ENCODE results near the gene SULT1A1. TPM values are rescaled to one million over a fixed set of nuclear protein-coding genes. Genes with fewer than 3 reads are reported as not detected.

The SULT1A1 gene
- total and polyA plus RNA-seq, 2 of the 4 experiments (the other 2 are of a cell fraction) = 1.2 to 1.6 TPM

GRCh38 chr16:28589930-28590329 is 19.9 kb downstream of the SULT1A1 start (continued):
- TF ChIP-seq MAFK (IDR thresholded peaks at IDR 0.05; ENCODE audit: low read depth, low read length) (no peak), POLR2A (IDR thresholded peaks at IDR 0.05; ENCODE audit: low read depth, low read length) (no peak), CEBPB (IDR thresholded peaks at IDR 0.05; ENCODE audit: low read depth, low read length) (no peak)

DNA sequence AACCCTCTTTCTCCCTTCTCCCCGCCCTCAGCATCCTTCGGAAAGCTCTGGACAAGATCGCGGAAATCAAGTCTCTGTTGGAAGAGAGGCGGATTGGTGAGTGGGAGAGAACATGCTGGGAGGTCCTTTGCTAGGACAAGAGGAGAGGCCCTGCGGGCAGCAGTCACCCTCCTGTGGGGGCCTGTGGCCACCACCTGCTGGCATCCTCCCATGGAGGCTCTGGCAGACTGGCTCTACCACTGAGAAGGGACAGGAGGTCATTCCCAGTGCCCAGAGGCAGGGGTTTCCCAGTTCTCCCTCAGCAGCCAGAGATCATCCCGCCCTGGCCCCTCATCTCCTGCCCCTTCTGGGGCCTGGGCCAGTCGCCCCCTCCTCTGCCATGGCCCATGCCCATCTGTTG is 20.8 kb downstream of the SULT1A1 start:
- Histone ChIP-seq H3K14ac (replicated peaks; ENCODE audit: low read depth, low read length) (no peak overlapping the region), H3K36me3 (ENCODE audit: control insufficient read depth, insufficient read depth, low read length) (peaks cover 21% of the 10 kb centered on the region), H3K9me1 (ENCODE audit: insufficient read depth, low read length) (0 out of 2 replicates have a peak, but pooled peaks cover 2% of the 10 kb centered on the region), H2BK15ac (ENCODE audit: low read depth, low read length) (no peak overlapping the region), H4K20me1 (ENCODE audit: insufficient read depth, low read length) (no peaks in the 10 kb centered on the region), H2BK20ac (ENCODE audit: low read depth, low read length) (no peak overlapping the region), H3K56ac (ENCODE audit: extremely low read depth, insufficient read depth, low read length) (no peak overlapping the region), H4K8ac (ENCODE audit: low read depth in 2 of 2, low read length in 2 of 2) (no peak overlapping the region), H3K27ac (ENCODE audit: insufficient read depth, low read length) (no peak overlapping the region), H3K27me3 (ENCODE audit: control insufficient read depth, insufficient read depth, low read length) (no peaks in the 10 kb centered on the region), H3K9me3 (ENCODE audit: control insufficient read depth, insufficient read depth, low read length) (no peaks in the 10 kb centered on the region), H3K4me1 (ENCODE audit: control insufficient read depth, insufficient read depth, low read length) (no peaks in the 10 kb centered on the region), H2AK5ac (ENCODE audit: low read depth, low read length) (no peak overlapping the region), H2BK5ac (ENCODE audit: low read depth, low read length, poor library complexity, severe bottlenecking) (no peak overlapping the region), H2BK120ac (ENCODE audit: low read depth, low read length) (no peak overlapping the region), H3K79me1 (ENCODE audit: low read depth in 1 of 2, low read length in 2 of 2) (no peaks in the 10 kb centered on the region), H4K91ac (ENCODE audit: insufficient read depth, low read depth, low read length) (no peak overlapping the region), H3K4me2 (ENCODE audit: low read depth, low read length) (no peak overlapping the region), H3K18ac (ENCODE audit: low read depth, low read length) (no peak overlapping the region), H3K4ac (ENCODE audit: low read depth, low read length) (no peak overlapping the region), H3K23ac (ENCODE audit: low read depth, low read length) (no peak overlapping the region), H2AFZ (replicated peaks; ENCODE audit: low read length, poor library complexity) (no peak overlapping the region), H4K5ac (ENCODE audit: low read depth, low read length) (no peak overlapping the region), H2AK9ac (replicated peaks; ENCODE audit: low read depth, low read length, poor library complexity) (no peak overlapping the region), H3K9ac (ENCODE audit: low read depth, low read length) (no peak overlapping the region), H3K4me3 (ENCODE audit: insufficient read depth, low read depth, low read length) (no peak overlapping the region)
- in situ Hi-C loops (cut with MboI; ENCODE audit: low sequenced_read_pairs) = no loop called here
- CTCF ChIA-PET = interaction anchor here (0.6 kb wide), 1 partner anchor 8 kb away, joined by 3 read pairs; no protein-coding TSS in a partner anchor
- BruUV-seq (replicated peaks) = no TSS peak
- POLR2A ChIA-PET (ENCODE audit: unreplicated experiment) = no interaction called here
- ATAC-seq (ENCODE audit: low read depth) (no peak), DNase-seq (no peak)
- dilution Hi-C loops (cut with HindIII; ENCODE audit: low sequenced_read_pairs, unreplicated experiment) = no loop called here
- TF ChIP-seq MXI1 (IDR thresholded peaks at IDR 0.05; ENCODE audit: borderline replicate concordance, low read depth, low read length) (no peak), MAZ (IDR thresholded peaks at IDR 0.05; ENCODE audit: borderline replicate concordance, low read depth, low read length) (no peak), USF2 (IDR thresholded peaks at IDR 0.05; ENCODE audit: low read depth, low read length) (no peak), CTCF (conservative IDR thresholded peaks at IDR 0.05; ENCODE audit: low read depth, low read length) (no peak), BHLHE40 (IDR thresholded peaks at IDR 0.05; ENCODE audit: low read depth, low read length) (no peak), CEBPB (IDR thresholded peaks at IDR 0.05; ENCODE audit: low read depth, low read length) (no peak), RCOR1 (IDR thresholded peaks at IDR 0.05; ENCODE audit: insufficient replicate concordance, low read length) (no peak)
- intact Hi-C loops (cut with micrococcal nuclease) = no loop called here
- 100% methylated on average over 1 of the region's 8 CpGs; no CpG with 5 or more reads in 1 of the 2 experiments for WGBS, 2 experiments (ENCODE audit: extremely low coverage in 2 of 2, insufficient read length in 1 of 2)

Data from IMR-90 (cell line).